Fibroblast of lung (primary cell): ENCODE measurements around the gene EYS. TPM values are rescaled to one million over a fixed set of nuclear protein-coding genes. Genes with fewer than 3 reads are reported as not detected.

ENCODE experiments used
- DNase-seq, 2 donors: peaks; one replicate each; pipeline versions ENCODE4 v3.0.0 to v3.0.0-alpha.2; 2010; ENCODE audit warnings: low read depth in 2 of 2
- H2AFZ ChIP-seq: 2 replicates; pipeline ENCODE4 v1.5.1; 2012; ENCODE audit warnings: low read length, control low read depth, inconsistent platforms
- H3K27ac ChIP-seq: 2 replicates; pipeline ENCODE4 v1.5.1; 2011; ENCODE audit warnings: low read length, control low read depth; ENCODE audit not compliant: insufficient read depth
- H3K27me3 ChIP-seq: 2 replicates; pipeline ENCODE4 v1.5.1; 2011; ENCODE audit warnings: mild to moderate bottlenecking, low read length; ENCODE audit not compliant: control insufficient read depth, insufficient read depth
- H3K36me3 ChIP-seq: 2 replicates; pipeline ENCODE4 v1.5.1; 2011; ENCODE audit warnings: low read length; ENCODE audit not compliant: control insufficient read depth, insufficient read depth
- H3K4me1 ChIP-seq: 2 replicates; pipeline ENCODE4 v1.5.1; 2011; ENCODE audit warnings: low read length; ENCODE audit not compliant: control insufficient read depth, insufficient read depth; ENCODE audit errors: extremely low read depth
- H3K4me2 ChIP-seq: 2 replicates; pipeline ENCODE4 v1.5.1; 2011; ENCODE audit warnings: low read length, control low read depth; ENCODE audit not compliant: insufficient read depth; ENCODE audit errors: extremely low read depth
- H3K4me3 ChIP-seq, 4 experiments: fragments of 200-600 bp in 1 of 4; sonication (generic) in 1 of 4; replicated peaks in 1 of 4; 2 replicates each; pipeline ENCODE4 v1.5.1; 2011 to 2016; ENCODE audit warnings: low read length in 4 of 4, low read depth in 3 of 4, mild to moderate bottlenecking in 3 of 4, control low read depth in 2 of 4, inconsistent platforms in 1 of 4, mixed read lengths in 1 of 4; ENCODE audit not compliant: insufficient read depth in 1 of 4; ENCODE audit errors: control extremely low read depth in 1 of 4
- H3K79me2 ChIP-seq: 2 replicates; pipeline ENCODE4 v1.5.1; 2012; ENCODE audit warnings: mild to moderate bottlenecking, low read length, inconsistent platforms; ENCODE audit not compliant: control insufficient read depth, insufficient read depth
- H3K9ac ChIP-seq: 2 replicates; pipeline ENCODE4 v1.5.1; 2011; ENCODE audit warnings: mild to moderate bottlenecking, low read length, control low read depth; ENCODE audit not compliant: insufficient read depth
- H3K9me3 ChIP-seq: 2 replicates; pipeline ENCODE4 v1.5.1; 2012; ENCODE audit warnings: low read depth, low read length; ENCODE audit not compliant: control insufficient read depth, insufficient read depth
- H4K20me1 ChIP-seq: 2 replicates; pipeline ENCODE4 v1.5.1; 2011; ENCODE audit warnings: low read length; ENCODE audit not compliant: control insufficient read depth, insufficient read depth; ENCODE audit errors: extremely low read depth
- CTCF ChIP-seq, 2 donors: IDR thresholded peaks in 1 of 2; conservative IDR thresholded peaks in 1 of 2; 1 replicate in 1 of 2; 2 replicates in 1 of 2; pipeline ENCODE4 v1.5.1; 2011 to 2012; ENCODE audit warnings: low read length in 2 of 2, control low read depth in 1 of 2, inconsistent platforms in 1 of 2, low read depth in 1 of 2, mild to moderate bottlenecking in 1 of 2
- EZH2 ChIP-seq: IDR thresholded peaks from 2 replicates; pipeline ENCODE4 v1.5.1; 2012; ENCODE audit warnings: low read length, control low read depth, mild to moderate bottlenecking; ENCODE audit errors: missing control alignments
- polyA plus RNA-seq, 2 donors: library from polyadenylated mRNA; depleted of rRNA in 1 of 2; stranded (reverse) in 1 of 2; unstranded in 1 of 2; fragments of >200 nt; gene quantifications; 2 replicates each; pipeline ENCODE4 v1.2.1, GENCODE V29; 2011 to 2012; ENCODE audit warnings: missing spikeins in 1 of 2
- total RNA-seq: library from RNA; depleted of rRNA; stranded (reverse); fragments of >200 nt; gene quantifications from 2 replicates; pipeline ENCODE4 v1.2.1, GENCODE V29; 2014

The EYS gene
- total and polyA plus RNA-seq, 2 donors (not counting 1 experiment from before 2014, with no cell fraction given), result under 0.01 TPM; not detected in 1

- no peak overlapping the region for H3K4me3 ChIP-seq
- no peak for TF ChIP-seq CTCF (conservative IDR thresholded peaks at IDR 0.05 in 1 of 2, IDR thresholded peaks at IDR 0.05 in 1 of 2; ENCODE audit: low read depth in 1 of 2, low read length in 2 of 2)
- no peak for TF ChIP-seq EZH2
- DNase-seq, result no peak
- no peak overlapping the region for H2AFZ ChIP-seq
- no peak overlapping the region for H3K27ac ChIP-seq
- no peaks in the 10 kb centered on the region for H3K4me1 ChIP-seq
- H3K9me3 ChIP-seq, result no peaks in the 10 kb centered on the region
- H3K79me2 ChIP-seq, result no peaks in the 10 kb centered on the region
- H3K27me3 ChIP-seq, result no peaks in the 10 kb centered on the region
- no peaks in the 10 kb centered on the region for H3K36me3 ChIP-seq
- H4K20me1 ChIP-seq, result no peaks in the 10 kb centered on the region
- H3K9ac ChIP-seq, result no peak overlapping the region
- H3K4me2 ChIP-seq, result no peak overlapping the region
These were observed 1330.6 kb downstream of the EYS start for GRCh38 chr6:64376394-64376793.

- H3K9ac ChIP-seq, result no peak overlapping the region
- no peaks in the 10 kb centered on the region for H3K36me3 ChIP-seq
- no peaks in the 10 kb centered on the region for H3K4me1 ChIP-seq
- no peaks in the 10 kb centered on the region for H3K9me3 ChIP-seq
- no peak for DNase-seq
- H3K4me3 ChIP-seq, result no peak overlapping the region
- no peak overlapping the region for H2AFZ ChIP-seq
- no peaks in the 10 kb centered on the region for H3K79me2 ChIP-seq
- no peaks in the 10 kb centered on the region for H4K20me1 ChIP-seq
- no peak for TF ChIP-seq EZH2
- no peak for TF ChIP-seq CTCF (conservative IDR thresholded peaks at IDR 0.05 in 1 of 2, IDR thresholded peaks at IDR 0.05 in 1 of 2; ENCODE audit: low read depth in 1 of 2, low read length in 2 of 2)
- no peaks in the 10 kb centered on the region for H3K27me3 ChIP-seq
- no peak overlapping the region for H3K27ac ChIP-seq
- H3K4me2 ChIP-seq, result no peak overlapping the region
These were observed 1349.6 kb downstream of the EYS start for GRCh38 chr6:64357430-64357829.

- Histone ChIP-seq H3K27ac (no peak overlapping the region), H3K4me3 (no peak overlapping the region), H3K4me2 (no peak overlapping the region), H3K79me2 (no peaks in the 10 kb centered on the region), H2AFZ (no peak overlapping the region), H3K9me3 (no peaks in the 10 kb centered on the region), H3K4me1 (no peaks in the 10 kb centered on the region), H3K27me3 (no peaks in the 10 kb centered on the region), H3K36me3 (no peaks in the 10 kb centered on the region), H4K20me1 (no peaks in the 10 kb centered on the region), H3K9ac (no peak overlapping the region)
- no peak for DNase-seq
- no peak for TF ChIP-seq EZH2
- TF ChIP-seq CTCF (conservative IDR thresholded peaks at IDR 0.05 in 1 of 2, IDR thresholded peaks at IDR 0.05 in 1 of 2; ENCODE audit: low read depth in 1 of 2, low read length in 2 of 2), result no peak
These were observed 1359.6 kb downstream of the EYS start for GRCh38 chr6:64347411-64347810.
